SK-N-SH (cell line): ENCODE data around the gene SIDT2. TPM values are rescaled to one million over a fixed set of nuclear protein-coding genes. Genes with fewer than 3 reads are reported as not detected.

Experiments used
- CTCF ChIA-PET: fragments of 300-600, 350-600 bp; formaldehyde crosslinking; extraction: SDS; loops from one replicate; lab custom pipeline; 2021; lab: Yijun Ruan, JAX
- POLR2A ChIA-PET: fragments of 350-600 bp; sonication (Branson Sonifier 250); formaldehyde crosslinking; extraction: SDS; loops from one replicate; lab custom pipeline; 2020; ENCODE audit warnings: antibody characterized with exemption, inconsistent platforms; lab: Yijun Ruan, JAX
- DNase-seq: peaks from one replicate; pipeline ENCODE4 v3.0.0; 2012
- H2AFZ ChIP-seq: fragments of 200-600 bp; sonication (generic); 2 replicates; pipeline ENCODE4 v1.8.1; 2016; ENCODE audit warnings: antibody characterized with exemption, mild to moderate bottlenecking, low read depth
- H3F3A ChIP-seq: fragments of 200-600 bp; sonication (generic); replicated peaks from 2 replicates; pipeline ENCODE3; 2016; ENCODE audit warnings: antibody characterized with exemption, mild to moderate bottlenecking; ENCODE audit not compliant: insufficient read depth
- H3K27ac ChIP-seq, 2 experiments: fragments of 200-500 bp in 1 of 2; fragments of 200-600 bp in 1 of 2; sonication (Bioruptor generic) in 1 of 2; sonication (generic), shearing (Covaris generic) in 1 of 2; 2 replicates each; pipeline versions ENCODE4 v1.5.1 to v1.6.1; 2014 to 2016; ENCODE audit warnings: low read depth in 2 of 2, inconsistent platforms in 1 of 2, low read length in 1 of 2, mild to moderate bottlenecking in 1 of 2, mixed read lengths in 1 of 2
- H3K27me3 ChIP-seq: fragments of 200-600 bp; sonication (generic), shearing (Covaris generic); 2 replicates; pipeline ENCODE4 v1.6.1; 2016; ENCODE audit warnings: mixed run types; ENCODE audit not compliant: insufficient read depth
- H3K36me3 ChIP-seq, 2 experiments: fragments of 200-500 bp in 1 of 2; fragments of 200-600 bp in 1 of 2; sonication (Bioruptor generic) in 1 of 2; sonication (generic) in 1 of 2; replicated peaks in 1 of 2; 2 replicates each; pipeline versions ENCODE3 to v1.5.1; 2014 to 2016; ENCODE audit warnings: low read length in 1 of 2, mild to moderate bottlenecking in 1 of 2; ENCODE audit not compliant: insufficient read depth in 2 of 2, control insufficient read depth in 1 of 2
- H3K4me1 ChIP-seq, 2 experiments: fragments of 200-500 bp in 1 of 2; fragments of 200-600 bp in 1 of 2; sonication (Bioruptor generic) in 1 of 2; sonication (generic), shearing (Covaris generic) in 1 of 2; 2 replicates each; pipeline versions ENCODE4 v1.5.1 to v1.6.1; 2014 to 2016; ENCODE audit warnings: low read depth in 1 of 2, low read length in 1 of 2, mixed run types in 1 of 2; ENCODE audit not compliant: insufficient read depth in 2 of 2, control insufficient read depth in 1 of 2
- H3K4me2 ChIP-seq: fragments of 200-600 bp; sonication (generic), shearing (Covaris generic); 2 replicates; pipeline ENCODE4 v1.6.1; 2017; ENCODE audit warnings: mixed run types
- H3K4me3 ChIP-seq, 2 experiments: fragments of 200-500 bp in 1 of 2; fragments of 200-600 bp in 1 of 2; sonication (Bioruptor generic) in 1 of 2; sonication (generic), shearing (Covaris generic) in 1 of 2; 2 replicates each; pipeline versions ENCODE4 v1.5.1 to v1.8.1; 2014 to 2016; ENCODE audit warnings: low read depth in 2 of 2, inconsistent platforms in 1 of 2, low read length in 1 of 2, mild to moderate bottlenecking in 1 of 2, mixed read lengths in 1 of 2, moderate library complexity in 1 of 2
- H3K79me2 ChIP-seq: fragments of 200-600 bp; sonication (generic); 2 replicates; pipeline ENCODE4 v1.8.1; 2017; ENCODE audit warnings: mild to moderate bottlenecking; ENCODE audit not compliant: insufficient read depth
- H3K9ac ChIP-seq: fragments of 200-600 bp; sonication (generic); 2 replicates; pipeline ENCODE4 v1.6.1; 2017; ENCODE audit warnings: mixed run types
- H3K9me2 ChIP-seq: fragments of 200-600 bp; sonication (generic); 2 replicates; pipeline ENCODE4 v1.6.1; 2017; ENCODE audit warnings: mixed run types
- H3K9me3 ChIP-seq: fragments of 200-600 bp; sonication (generic); 2 replicates; pipeline ENCODE4 v1.6.1; 2017; ENCODE audit warnings: mixed run types, mild to moderate bottlenecking, moderate library complexity
- H4K20me1 ChIP-seq: fragments of 200-600 bp; sonication (generic); 2 replicates; pipeline ENCODE4 v1.6.1; 2017; ENCODE audit warnings: mild to moderate bottlenecking, mixed run types; ENCODE audit not compliant: insufficient read depth
- CHD2 ChIP-seq: fragments of 150-350 bp; IDR thresholded peaks from 2 replicates; pipeline ENCODE4 v1.6.1; 2018; ENCODE audit warnings: low read length; ENCODE audit not compliant: partially characterized antibody
- ELF1 ChIP-seq: IDR thresholded peaks from 2 replicates; pipeline ENCODE4 v1.4.0; 2012
- EP300 ChIP-seq, 2 experiments: IDR thresholded peaks; 2 replicates each; pipeline versions ENCODE4 v1.4.0 to v1.6.1; 2012; ENCODE audit warnings: borderline replicate concordance in 1 of 2, low read depth in 1 of 2, low read length in 1 of 2
- FOXM1 ChIP-seq: IDR thresholded peaks from 2 replicates; pipeline ENCODE4 v1.4.0; 2012; ENCODE audit warnings: low read depth, mild to moderate bottlenecking
- NRF1 ChIP-seq: IDR thresholded peaks from 2 replicates; pipeline ENCODE4 v1.6.1; 2012; ENCODE audit warnings: low read depth, mild to moderate bottlenecking, low read length
- POLR2AphosphoS5 ChIP-seq: IDR thresholded peaks from 2 replicates; pipeline ENCODE4 v1.6.1; 2012; ENCODE audit warnings: low read depth, low read length
- RAD21 ChIP-seq: IDR thresholded peaks from 2 replicates; pipeline ENCODE4 v1.6.1; 2012; ENCODE audit warnings: mild to moderate bottlenecking, low read length
- RCOR1 ChIP-seq: fragments of 150-350 bp; IDR thresholded peaks from 2 replicates; pipeline ENCODE4 v1.6.1; 2017; ENCODE audit warnings: antibody characterized with exemption, low read length
- RFX5 ChIP-seq: IDR thresholded peaks from 2 replicates; pipeline ENCODE4 v1.6.1; 2012; ENCODE audit warnings: mild to moderate bottlenecking, improper control_type of control experiment, low read length
- RXRA ChIP-seq: IDR thresholded peaks from 2 replicates; pipeline ENCODE4 v1.4.0; 2012; ENCODE audit warnings: low read depth, mild to moderate bottlenecking, borderline replicate concordance
- SMC3 ChIP-seq: IDR thresholded peaks from 2 replicates; pipeline ENCODE4 v1.6.1; 2012; ENCODE audit warnings: low read depth, low read length, improper control_type of control experiment
- TCF12 ChIP-seq: IDR thresholded peaks from 2 replicates; pipeline ENCODE4 v1.4.0; 2012
- TEAD4 ChIP-seq: IDR thresholded peaks from 2 replicates; pipeline ENCODE4 v1.4.0; 2012; ENCODE audit warnings: mild to moderate bottlenecking, borderline replicate concordance; ENCODE audit not compliant: insufficient read depth
- YY1 ChIP-seq: IDR thresholded peaks from 2 replicates; pipeline ENCODE4 v1.4.0; 2012; ENCODE audit warnings: low read depth, mild to moderate bottlenecking
- WGBS: methylation state at CpG from one replicate; pipeline ENCODE4 v1.1.6; 2017; ENCODE audit warnings: low lambda C conversion rate; 5-methylcytosine and 5-hydroxymethylcytosine counted together
- polyA plus RNA-seq, 3 experiments: library from polyadenylated mRNA; depleted of rRNA; stranded (reverse); fragments of >200 nt; gene quantifications; 2 replicates each; pipeline ENCODE4 v1.2.3, GENCODE V29; 2012
- TF ChIP-seq, protein P1 (sequence below): fragments of 150-350 bp; IDR thresholded peaks from 2 replicates; pipeline ENCODE4 v1.6.1; 2017; ENCODE audit warnings: antibody characterized with exemption, low read length, low read depth, borderline replicate concordance

SIDT2 gene
- polyA plus RNA-seq, 1 of the 3 experiments (the other 2 are of a cell fraction), result 17.5 TPM

DNA sequence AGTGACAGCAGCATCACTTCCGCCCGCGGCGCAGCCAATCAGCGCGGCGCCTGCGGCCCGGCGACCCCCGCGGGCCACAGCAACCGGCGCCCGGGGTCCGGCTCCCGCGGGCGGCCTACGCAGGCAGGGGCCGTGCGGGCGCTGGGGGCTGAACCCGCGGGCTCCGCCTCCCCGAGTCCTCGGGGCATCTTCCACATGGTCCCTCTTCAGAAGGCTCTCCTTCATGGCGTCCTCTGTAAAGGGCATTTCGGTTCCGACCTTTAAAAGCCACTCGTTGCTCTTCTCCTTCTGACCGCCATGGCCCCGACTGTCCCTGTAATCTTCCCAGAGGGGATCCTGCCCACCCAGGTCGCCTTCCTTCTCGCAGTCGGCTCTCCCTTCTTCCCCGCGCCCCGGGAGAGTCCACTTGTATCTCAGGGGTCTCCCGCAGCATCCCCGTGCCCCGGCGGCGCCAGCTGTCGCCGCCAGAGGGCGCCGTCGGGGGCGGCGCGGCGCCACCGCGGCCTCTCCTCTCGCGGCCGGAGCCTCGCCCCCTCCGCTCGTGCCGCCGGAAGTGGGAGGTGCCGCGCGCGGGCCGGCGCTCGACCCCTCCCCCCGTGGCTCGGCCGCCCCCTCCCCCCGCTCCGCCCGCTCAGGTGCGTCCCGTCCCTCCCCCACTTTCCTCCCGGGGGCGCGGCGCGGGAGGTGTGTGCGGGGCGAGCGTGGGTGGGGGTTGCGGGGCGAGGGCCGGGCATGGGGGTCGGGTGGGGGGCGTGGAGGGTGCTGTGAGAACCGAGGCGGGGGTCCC, 53.7 kb downstream of the SIDT2 start, which contains the start of gene RNF214 (continued):
- TF ChIP-seq SMC3 (peak; percentile 40; the same call in 1 of the 2 replicates), RCOR1 (no peak; the same call in 1 of the 2 replicates), YY1 (no peak), FOXM1 (no peak), RFX5 (peak; percentile 80), RAD21 (peak; percentile 28; the same call in 1 of the 2 replicates), EP300 (IDR thresholded peaks at IDR 0.05; ENCODE audit: borderline replicate concordance in 1 of 2, low read depth in 1 of 2, low read length in 1 of 2) (0 out of 4 replicates have a peak, but pooled peaks of 1 of the 2 experiments have one; percentile 16), ELF1 (no peak), RXRA (no peak), NRF1 (0 out of 2 replicates have a peak, but pooled peaks have one; percentile 4), TCF12 (no peak)

DNA sequence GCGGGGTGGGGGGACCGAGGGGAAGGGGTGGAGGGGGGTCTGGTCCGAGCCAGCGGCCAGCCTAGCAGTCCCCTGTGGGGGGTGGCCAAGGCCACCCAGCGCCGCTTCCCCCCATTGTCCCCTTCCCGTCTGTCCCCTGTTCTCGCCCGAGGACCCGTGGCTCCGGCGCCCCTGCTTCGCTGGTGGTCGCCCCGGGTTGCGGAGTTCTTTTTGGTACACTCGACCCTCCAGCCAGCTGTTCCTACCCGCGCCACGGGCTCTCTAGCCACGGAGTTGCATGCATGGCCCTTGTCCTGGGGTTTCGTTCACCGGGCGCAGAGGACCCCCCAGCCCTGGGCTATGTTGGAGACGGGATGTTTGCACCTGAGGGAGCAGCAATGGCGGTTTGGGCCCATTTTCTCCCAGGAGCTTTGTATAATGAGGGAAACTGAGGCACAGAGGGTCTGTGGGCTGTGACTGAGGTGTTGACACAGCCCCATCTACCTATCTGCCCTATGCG, 54.4 kb downstream of the SIDT2 start:
- H3K9me2 ChIP-seq, result no peaks in the 10 kb centered on the region
- peak overlapping the region; percentile 87 for H3K9ac ChIP-seq
- DNase-seq, result peak; percentile 83
- peaks cover 11 to 26% of the 10 kb centered on the region in 2 experiments for H3K36me3 ChIP-seq
- H3K9me3 ChIP-seq, result no peaks in the 10 kb centered on the region
- H3K4me2 ChIP-seq, result peak overlapping the region; percentile 98
- POLR2A ChIA-PET, result interaction anchor here (0.7 to 1.2 kb wide), 3 partner anchors 8 to 461 kb away, joined by 3 to 4 read pairs (median 4); partner anchors contain the start of genes BUD13 and CEP164
- H3K27me3 ChIP-seq, result no peaks in the 10 kb centered on the region
- peak overlapping the region; percentile 36 to 71 for H3K27ac ChIP-seq
- H3K4me1 ChIP-seq, result peaks cover 9 to 22% of the 10 kb centered on the region in 2 experiments; a peak in 3 of 4 replicates
- peak overlapping the region; percentile 96 to 99 for H3K4me3 ChIP-seq
- H2AFZ ChIP-seq, result peak overlapping the region; percentile 36
- TF ChIP-seq POLR2AphosphoS5 (no peak), TEAD4 (no peak)
- TF ChIP-seq, protein P1, sequence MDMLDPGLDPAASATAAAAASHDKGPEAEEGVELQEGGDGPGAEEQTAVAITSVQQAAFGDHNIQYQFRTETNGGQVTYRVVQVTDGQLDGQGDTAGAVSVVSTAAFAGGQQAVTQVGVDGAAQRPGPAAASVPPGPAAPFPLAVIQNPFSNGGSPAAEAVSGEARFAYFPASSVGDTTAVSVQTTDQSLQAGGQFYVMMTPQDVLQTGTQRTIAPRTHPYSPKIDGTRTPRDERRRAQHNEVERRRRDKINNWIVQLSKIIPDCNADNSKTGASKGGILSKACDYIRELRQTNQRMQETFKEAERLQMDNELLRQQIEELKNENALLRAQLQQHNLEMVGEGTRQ, result no peak
- WGBS, result 1% methylated on average over 12 of the region's 27 CpGs
- H4K20me1 ChIP-seq, result peaks cover 3% of the 10 kb centered on the region; the same call in 1 of the 2 replicates
- CTCF ChIA-PET, result interaction anchor here (0.6 to 3.0 kb wide), 12 partner anchors 9 to 442 kb away, joined by 3 to 21 read pairs (median 3); partner anchors contain the start of genes APOA5 and SIDT2
- peaks cover 15% of the 10 kb centered on the region for H3F3A ChIP-seq
- peaks cover 71% of the 10 kb centered on the region for H3K79me2 ChIP-seq

DNA sequence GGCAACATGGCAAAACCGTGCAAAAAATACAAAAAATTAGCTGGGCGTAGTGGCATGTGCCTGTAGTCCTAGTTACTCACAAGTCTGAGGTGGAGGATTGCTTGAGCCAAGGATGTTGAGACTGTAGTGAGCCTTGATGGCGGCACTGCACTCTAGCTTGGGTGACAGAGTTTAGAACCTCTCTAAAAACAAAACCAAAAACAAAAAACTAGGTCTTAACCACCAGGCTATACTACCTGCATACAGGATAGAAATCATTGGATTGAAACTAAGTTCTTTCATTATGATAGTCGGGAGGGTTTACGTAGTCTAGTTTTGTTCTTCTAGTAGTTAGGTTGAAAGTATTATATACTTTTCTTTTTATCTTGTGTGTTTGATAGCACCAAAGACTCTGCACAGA, 59.7 kb downstream of the SIDT2 start:
- Histone ChIP-seq H3K4me2 (no peak overlapping the region), H3K27ac (peak overlapping the region in 1 of 2 experiments; percentile 86; a peak in 2 of 4 replicates), H2AFZ (no peak overlapping the region), H3K9me2 (no peaks in the 10 kb centered on the region), H3K9me3 (no peaks in the 10 kb centered on the region), H4K20me1 (no peaks in the 10 kb centered on the region), H3K4me1 (peaks cover 8 to 9% of the 10 kb centered on the region in 2 experiments; a peak in 3 of 4 replicates), H3K36me3 (peaks cover 17 to 26% of the 10 kb centered on the region in 2 experiments), H3K27me3 (no peaks in the 10 kb centered on the region), H3K79me2 (peaks cover 35% of the 10 kb centered on the region), H3K9ac (no peak overlapping the region), H3F3A (peaks cover 33% of the 10 kb centered on the region), H3K4me3 (no peak overlapping the region)
- ChIA-PET CTCF (no interaction called here), POLR2A (no interaction called here)
- DNase-seq, result no peak
- TF ChIP-seq CHD2, result no peak
- 94% methylated on average over 5 of the region's 5 CpGs for WGBS
